Liver (tissue), 9 donors: ENCODE results near the gene ANKRD9. TPM values are rescaled to one million over a fixed set of nuclear protein-coding genes. Genes with fewer than 3 reads are reported as not detected.

ENCODE experiments used
- DNase-seq: peaks from one replicate; pipeline ENCODE4 v3.0.0-alpha.2; 2017; ENCODE audit warnings: low spot score
- H3K27ac ChIP-seq, 2 donors: one replicate each; pipeline ENCODE4 v1.7.0; 2013; ENCODE audit warnings: inconsistent platforms in 2 of 2, low read length in 2 of 2, control low read depth in 1 of 2, low read depth in 1 of 2, mild to moderate bottlenecking in 1 of 2
- H3K27me3 ChIP-seq, 4 donors: one replicate each; pipeline versions ENCODE4 v1.6.1 to v1.7.0; 2013; ENCODE audit warnings: low read length in 3 of 4, inconsistent platforms in 1 of 4, mild to moderate bottlenecking in 1 of 4, moderate library complexity in 1 of 4; ENCODE audit not compliant: control insufficient read depth in 4 of 4, insufficient read depth in 4 of 4
- H3K36me3 ChIP-seq, 4 donors: one replicate each; pipeline versions ENCODE4 v1.6.1 to v1.7.0; 2013; ENCODE audit warnings: low read length in 3 of 4, mild to moderate bottlenecking in 3 of 4, low read depth in 1 of 4, moderate library complexity in 1 of 4; ENCODE audit not compliant: control insufficient read depth in 4 of 4, insufficient read depth in 3 of 4
- H3K4me1 ChIP-seq, 4 donors: one replicate each; pipeline versions ENCODE4 v1.6.1 to v1.7.0; 2013; ENCODE audit warnings: low read length in 3 of 4, mild to moderate bottlenecking in 3 of 4, moderate library complexity in 1 of 4; ENCODE audit not compliant: control insufficient read depth in 4 of 4, insufficient read depth in 4 of 4
- H3K4me3 ChIP-seq, 3 donors: one replicate each; pipeline versions ENCODE4 v1.6.1 to v1.7.0; 2013; ENCODE audit warnings: low read length in 3 of 3, control low read depth in 1 of 3, low read depth in 1 of 3, mild to moderate bottlenecking in 1 of 3
- H3K9ac ChIP-seq, 2 donors: one replicate each; pipeline ENCODE4 v1.7.0; 2013; ENCODE audit warnings: low read length in 2 of 2, mild to moderate bottlenecking in 2 of 2, moderate library complexity in 2 of 2, control low read depth in 1 of 2, low read depth in 1 of 2
- H3K9me3 ChIP-seq, 4 donors: one replicate each; pipeline versions ENCODE4 v1.6.1 to v1.7.0; 2013; ENCODE audit warnings: low read length in 3 of 4; ENCODE audit not compliant: control insufficient read depth in 4 of 4
- EGR1 ChIP-seq, 2 donors: IDR thresholded peaks; 2 replicates each; pipeline ENCODE4 v1.6.1; 2016 to 2018; ENCODE audit warnings: antibody characterized with exemption in 2 of 2, low read depth in 2 of 2
- FOXA1 ChIP-seq: IDR thresholded peaks from 2 replicates; pipeline ENCODE4 v1.6.1; 2016; ENCODE audit warnings: antibody characterized with exemption
- FOXA2 ChIP-seq: IDR thresholded peaks from 2 replicates; pipeline ENCODE4 v1.6.1; 2016; ENCODE audit warnings: antibody characterized with exemption
- GABPA ChIP-seq, 2 donors: IDR thresholded peaks in 1 of 2; conservative IDR thresholded peaks in 1 of 2; 2 replicates each; pipeline ENCODE4 v1.6.1; 2016; ENCODE audit warnings: antibody characterized with exemption in 2 of 2, mild to moderate bottlenecking in 1 of 2, moderate library complexity in 1 of 2
- HNF4G ChIP-seq: IDR thresholded peaks from 2 replicates; pipeline ENCODE4 v1.6.1; 2016; ENCODE audit warnings: antibody characterized with exemption
- JUND ChIP-seq, 2 donors: IDR thresholded peaks; 2 replicates each; pipeline ENCODE4 v1.6.1; 2016; ENCODE audit warnings: antibody characterized with exemption in 2 of 2
- NR2F2 ChIP-seq: IDR thresholded peaks from 2 replicates; pipeline ENCODE4 v1.6.1; 2016; ENCODE audit warnings: antibody characterized with exemption
- RAD21 ChIP-seq, 2 donors: IDR thresholded peaks; 2 replicates each; pipeline ENCODE4 v1.6.1; 2016; ENCODE audit warnings: antibody characterized with exemption in 2 of 2, mild to moderate bottlenecking in 2 of 2
- RXRA ChIP-seq, 2 donors: IDR thresholded peaks; 2 replicates each; pipeline ENCODE4 v1.6.1; 2017 to 2018; ENCODE audit warnings: antibody characterized with exemption in 2 of 2, mild to moderate bottlenecking in 1 of 2
- SP1 ChIP-seq: IDR thresholded peaks from 2 replicates; pipeline ENCODE4 v1.6.1; 2018; ENCODE audit warnings: antibody characterized with exemption, mild to moderate bottlenecking
- TAF1 ChIP-seq: conservative IDR thresholded peaks from 2 replicates; pipeline ENCODE4 v1.6.1; 2016; ENCODE audit warnings: antibody characterized with exemption, mild to moderate bottlenecking
- YY1 ChIP-seq: IDR thresholded peaks from 2 replicates; pipeline ENCODE4 v1.6.1; 2016; ENCODE audit warnings: antibody characterized with exemption, mild to moderate bottlenecking
- WGBS: extraction: QIAGEN DNeasy Blood & Tissue Kit; methylation state at CpG from one replicate; pipeline ENCODE4 v1.1.7; 2013; 5-methylcytosine and 5-hydroxymethylcytosine counted together
- polyA plus RNA-seq, 2 donors: library from polyadenylated mRNA; stranded (reverse) in 1 of 2; unstranded in 1 of 2; fragments of 200-250 nt in 1 of 2; fragments of >200 nt in 1 of 2; fragmentation: Nextera tagmentation in 1 of 2; extraction: Ambion mirVana in 1 of 2; gene quantifications; one replicate each; pipeline versions ENCODE4 v1.2.1 to v1.2.3, GENCODE V29; 2013 to 2015
- total RNA-seq, 2 donors: library from RNA; depleted of rRNA; stranded (reverse); fragments of >200 nt; gene quantifications; one replicate each; pipeline ENCODE4 v1.2.3, GENCODE V29; 2014
- TF ChIP-seq, protein P1 (sequence below): IDR thresholded peaks from 2 replicates; pipeline ENCODE4 v1.6.1; 2016; ENCODE audit warnings: antibody characterized with exemption
- TF ChIP-seq, protein P2 (sequence below): IDR thresholded peaks from 2 replicates; pipeline ENCODE4 v1.6.1; 2016; ENCODE audit warnings: antibody characterized with exemption
- TF ChIP-seq, protein P3 (sequence below): IDR thresholded peaks from 2 replicates; pipeline ENCODE4 v1.6.1; 2016; ENCODE audit warnings: antibody characterized with exemption
- TF ChIP-seq, protein P4 (sequence below): fragments of 150-350 bp; IDR thresholded peaks from 2 replicates; pipeline ENCODE4 v1.5.1; 2017; ENCODE audit warnings: improper control_type of control experiment, low read depth, low read length; ENCODE audit not compliant: missing input control
- TF ChIP-seq, protein P5 (sequence below): IDR thresholded peaks from 2 replicates; pipeline ENCODE4 v1.6.1; 2016; ENCODE audit warnings: antibody characterized with exemption, mild to moderate bottlenecking
- donor health status: healthy.
- donor health status: healthy.
- donor health status: healthy.
- donor health status: healthy.
- donor health status: healthy.

The ANKRD9 gene
- total and polyA plus RNA-seq, 4 donors = 1.5 to 67.5 (median 7.5) TPM

DNA sequence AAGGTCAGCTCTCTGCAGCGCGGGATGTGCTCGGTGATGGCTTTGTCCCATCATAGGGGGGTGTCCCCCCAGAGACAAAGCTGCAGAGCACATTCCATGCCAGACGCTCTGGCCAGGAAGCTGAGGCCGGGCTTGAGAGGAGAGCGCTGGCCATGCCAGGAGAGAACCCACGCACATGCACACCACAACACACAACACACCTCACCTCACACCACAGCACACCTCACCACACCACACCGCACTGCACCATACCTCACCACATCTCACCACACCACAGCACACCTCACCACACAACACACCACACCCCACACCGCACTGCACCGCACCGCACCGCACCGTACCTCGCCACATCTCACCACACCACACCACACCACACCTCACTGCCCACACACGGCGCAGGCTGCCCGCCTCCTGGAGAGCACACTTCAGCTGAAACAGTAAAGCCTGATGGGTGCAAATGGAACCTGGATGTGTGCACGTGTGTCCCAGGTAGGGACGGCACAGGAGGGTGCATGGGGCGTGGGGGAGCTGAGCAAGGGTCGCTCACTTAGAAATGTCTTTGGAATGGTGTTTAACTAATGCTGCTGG lies 10.8 kb downstream of the ANKRD9 start:
- H3K36me3 ChIP-seq = peaks cover 0 to 15% (median 3%) of the 10 kb centered on the region in 4 donors
- H3K9me3 ChIP-seq = no peaks in the 10 kb centered on the region
- 94% methylated on average over 21 of the region's 21 CpGs for WGBS
- H3K27ac ChIP-seq = no peak overlapping the region
- DNase-seq = no peak
- no peak overlapping the region for H3K4me3 ChIP-seq
- no peak overlapping the region for H3K9ac ChIP-seq
- no peaks in the 10 kb centered on the region for H3K27me3 ChIP-seq
- TF ChIP-seq NR2F2 (no peak), HNF4G (no peak), EGR1 (IDR thresholded peaks at IDR 0.05; ENCODE audit: low read depth in 2 of 2) (no peak), YY1 (no peak), JUND (IDR thresholded peaks at IDR 0.05) (no peak), RXRA (IDR thresholded peaks at IDR 0.05) (no peak), FOXA2 (no peak), GABPA (IDR thresholded peaks at IDR 0.05 in 1 of 2, conservative IDR thresholded peaks at IDR 0.05 in 1 of 2) (no peak), FOXA1 (no peak), RAD21 (IDR thresholded peaks at IDR 0.05) (no peak), SP1 (no peak), TAF1 (no peak)
- TF ChIP-seq, protein P1, sequence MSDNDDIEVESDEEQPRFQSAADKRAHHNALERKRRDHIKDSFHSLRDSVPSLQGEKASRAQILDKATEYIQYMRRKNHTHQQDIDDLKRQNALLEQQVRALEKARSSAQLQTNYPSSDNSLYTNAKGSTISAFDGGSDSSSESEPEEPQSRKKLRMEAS = no peak
- TF ChIP-seq, protein P2, sequence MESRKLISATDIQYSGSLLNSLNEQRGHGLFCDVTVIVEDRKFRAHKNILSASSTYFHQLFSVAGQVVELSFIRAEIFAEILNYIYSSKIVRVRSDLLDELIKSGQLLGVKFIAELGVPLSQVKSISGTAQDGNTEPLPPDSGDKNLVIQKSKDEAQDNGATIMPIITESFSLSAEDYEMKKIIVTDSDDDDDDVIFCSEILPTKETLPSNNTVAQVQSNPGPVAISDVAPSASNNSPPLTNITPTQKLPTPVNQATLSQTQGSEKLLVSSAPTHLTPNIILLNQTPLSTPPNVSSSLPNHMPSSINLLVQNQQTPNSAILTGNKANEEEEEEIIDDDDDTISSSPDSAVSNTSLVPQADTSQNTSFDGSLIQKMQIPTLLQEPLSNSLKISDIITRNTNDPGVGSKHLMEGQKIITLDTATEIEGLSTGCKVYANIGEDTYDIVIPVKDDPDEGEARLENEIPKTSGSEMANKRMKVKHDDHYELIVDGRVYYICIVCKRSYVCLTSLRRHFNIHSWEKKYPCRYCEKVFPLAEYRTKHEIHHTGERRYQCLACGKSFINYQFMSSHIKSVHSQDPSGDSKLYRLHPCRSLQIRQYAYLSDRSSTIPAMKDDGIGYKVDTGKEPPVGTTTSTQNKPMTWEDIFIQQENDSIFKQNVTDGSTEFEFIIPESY = no peak
- TF ChIP-seq, protein P3, sequence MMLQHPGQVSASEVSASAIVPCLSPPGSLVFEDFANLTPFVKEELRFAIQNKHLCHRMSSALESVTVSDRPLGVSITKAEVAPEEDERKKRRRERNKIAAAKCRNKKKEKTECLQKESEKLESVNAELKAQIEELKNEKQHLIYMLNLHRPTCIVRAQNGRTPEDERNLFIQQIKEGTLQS = no peak
- TF ChIP-seq, protein P4, sequence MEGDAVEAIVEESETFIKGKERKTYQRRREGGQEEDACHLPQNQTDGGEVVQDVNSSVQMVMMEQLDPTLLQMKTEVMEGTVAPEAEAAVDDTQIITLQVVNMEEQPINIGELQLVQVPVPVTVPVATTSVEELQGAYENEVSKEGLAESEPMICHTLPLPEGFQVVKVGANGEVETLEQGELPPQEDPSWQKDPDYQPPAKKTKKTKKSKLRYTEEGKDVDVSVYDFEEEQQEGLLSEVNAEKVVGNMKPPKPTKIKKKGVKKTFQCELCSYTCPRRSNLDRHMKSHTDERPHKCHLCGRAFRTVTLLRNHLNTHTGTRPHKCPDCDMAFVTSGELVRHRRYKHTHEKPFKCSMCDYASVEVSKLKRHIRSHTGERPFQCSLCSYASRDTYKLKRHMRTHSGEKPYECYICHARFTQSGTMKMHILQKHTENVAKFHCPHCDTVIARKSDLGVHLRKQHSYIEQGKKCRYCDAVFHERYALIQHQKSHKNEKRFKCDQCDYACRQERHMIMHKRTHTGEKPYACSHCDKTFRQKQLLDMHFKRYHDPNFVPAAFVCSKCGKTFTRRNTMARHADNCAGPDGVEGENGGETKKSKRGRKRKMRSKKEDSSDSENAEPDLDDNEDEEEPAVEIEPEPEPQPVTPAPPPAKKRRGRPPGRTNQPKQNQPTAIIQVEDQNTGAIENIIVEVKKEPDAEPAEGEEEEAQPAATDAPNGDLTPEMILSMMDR = no peak
- TF ChIP-seq, protein P5, sequence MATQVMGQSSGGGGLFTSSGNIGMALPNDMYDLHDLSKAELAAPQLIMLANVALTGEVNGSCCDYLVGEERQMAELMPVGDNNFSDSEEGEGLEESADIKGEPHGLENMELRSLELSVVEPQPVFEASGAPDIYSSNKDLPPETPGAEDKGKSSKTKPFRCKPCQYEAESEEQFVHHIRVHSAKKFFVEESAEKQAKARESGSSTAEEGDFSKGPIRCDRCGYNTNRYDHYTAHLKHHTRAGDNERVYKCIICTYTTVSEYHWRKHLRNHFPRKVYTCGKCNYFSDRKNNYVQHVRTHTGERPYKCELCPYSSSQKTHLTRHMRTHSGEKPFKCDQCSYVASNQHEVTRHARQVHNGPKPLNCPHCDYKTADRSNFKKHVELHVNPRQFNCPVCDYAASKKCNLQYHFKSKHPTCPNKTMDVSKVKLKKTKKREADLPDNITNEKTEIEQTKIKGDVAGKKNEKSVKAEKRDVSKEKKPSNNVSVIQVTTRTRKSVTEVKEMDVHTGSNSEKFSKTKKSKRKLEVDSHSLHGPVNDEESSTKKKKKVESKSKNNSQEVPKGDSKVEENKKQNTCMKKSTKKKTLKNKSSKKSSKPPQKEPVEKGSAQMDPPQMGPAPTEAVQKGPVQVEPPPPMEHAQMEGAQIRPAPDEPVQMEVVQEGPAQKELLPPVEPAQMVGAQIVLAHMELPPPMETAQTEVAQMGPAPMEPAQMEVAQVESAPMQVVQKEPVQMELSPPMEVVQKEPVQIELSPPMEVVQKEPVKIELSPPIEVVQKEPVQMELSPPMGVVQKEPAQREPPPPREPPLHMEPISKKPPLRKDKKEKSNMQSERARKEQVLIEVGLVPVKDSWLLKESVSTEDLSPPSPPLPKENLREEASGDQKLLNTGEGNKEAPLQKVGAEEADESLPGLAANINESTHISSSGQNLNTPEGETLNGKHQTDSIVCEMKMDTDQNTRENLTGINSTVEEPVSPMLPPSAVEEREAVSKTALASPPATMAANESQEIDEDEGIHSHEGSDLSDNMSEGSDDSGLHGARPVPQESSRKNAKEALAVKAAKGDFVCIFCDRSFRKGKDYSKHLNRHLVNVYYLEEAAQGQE = no peak
- peaks cover 0 to 3% (median 0%) of the 10 kb centered on the region in 4 donors for H3K4me1 ChIP-seq
